Mucosa of gallbladder (tissue), 1 donor: ENCODE results near the gene ABL1. TPM values are rescaled to one million over a fixed set of nuclear protein-coding genes. Genes with fewer than 3 reads are reported as not detected.

ENCODE experiments used
- DNase-seq: peaks from one replicate; pipeline ENCODE4 v3.0.0-alpha.2; 2020; ENCODE audit warnings: low spot score
- total RNA-seq: library from RNA; stranded (reverse); gene quantifications from one replicate; pipeline ENCODE4 v1.2.1, GENCODE V29; 2021
- donor health status: DM: no; HTN: no; CAD: no.

Gene ABL1
- total RNA-seq, 1 donor from 2014 or later, result 85.9 TPM

GRCh38 chr9:130849356-130849755 lies 14.3 kb downstream of the ABL1 start:
- no peak for DNase-seq

- no peak for DNase-seq
These were observed 17.7 kb downstream of the ABL1 start for GRCh38 chr9:130852801-130853200.

- DNase-seq, result no peak
These were observed 19.0 kb downstream of the ABL1 start for GRCh38 chr9:130854092-130854491.

- DNase-seq, result no peak
These were observed 19.8 kb downstream of the ABL1 start for GRCh38 chr9:130854835-130855234.

GRCh38 chr9:130856474-130856873 lies 21.4 kb downstream of the ABL1 start:
- no peak for DNase-seq

GRCh38 chr9:130857864-130858738 lies 23.0 kb downstream of the ABL1 start:
- DNase-seq, result peak; percentile 37

GRCh38 chr9:130858739-130859705 lies 24.0 kb downstream of the ABL1 start:
- no peak for DNase-seq

- DNase-seq, result peak; percentile 71
These were observed 25.6 kb downstream of the ABL1 start for GRCh38 chr9:130860458-130861316.

- no peak for DNase-seq
These were observed 26.5 kb downstream of the ABL1 start for GRCh38 chr9:130861372-130862180.

GRCh38 chr9:130862217-130862616 lies 27.2 kb downstream of the ABL1 start:
- DNase-seq, result no peak

- no peak for DNase-seq
These were observed 27.7 kb downstream of the ABL1 start for GRCh38 chr9:130862747-130863146.

- no peak for DNase-seq
These were observed 29.5 kb downstream of the ABL1 start for GRCh38 chr9:130864541-130864940.

- no peak for DNase-seq
These were observed 30.9 kb downstream of the ABL1 start for GRCh38 chr9:130865921-130866320.

GRCh38 chr9:130866474-130866965 lies 31.5 kb downstream of the ABL1 start:
- peak; percentile 84 for DNase-seq

GRCh38 chr9:130867556-130867955 lies 32.5 kb downstream of the ABL1 start:
- no peak for DNase-seq

- no peak for DNase-seq
These were observed 33.2 kb downstream of the ABL1 start for GRCh38 chr9:130868230-130868629.

- peak; percentile 38 for DNase-seq
These were observed 34.2 kb downstream of the ABL1 start for GRCh38 chr9:130869250-130869649.

- no peak for DNase-seq
These were observed 35.7 kb downstream of the ABL1 start for GRCh38 chr9:130870491-130871381.

GRCh38 chr9:130871395-130872062 lies 36.5 kb downstream of the ABL1 start:
- DNase-seq, result no peak
